ENCODE results near the gene MACROH2A1. TPM values are rescaled to one million over a fixed set of nuclear protein-coding genes. Genes with fewer than 3 reads are reported as not detected.

MACROH2A1 gene
- total RNA-seq, 1 experiment from 2014 or later = 301 TPM

- DNase-seq (ENCODE audit: low read depth) = no peak
- in situ Hi-C loops (cut with HindIII; ENCODE audit: low pct_unique_long_range_greater_than_20kb, low sequenced_read_pairs) = no loop called here
Observed at GRCh38 chr5:135328128-135328687, 70.8 kb downstream of the MACROH2A1 start.

GRCh38 chr5:135327429-135328127 lies 71.5 kb downstream of the MACROH2A1 start:
- no peak for DNase-seq (ENCODE audit: low read depth)
- in situ Hi-C loops (cut with HindIII; ENCODE audit: low pct_unique_long_range_greater_than_20kb, low sequenced_read_pairs) = no loop called here

GRCh38 chr5:135326296-135327254 lies 72.5 kb downstream of the MACROH2A1 start:
- in situ Hi-C loops (cut with HindIII; ENCODE audit: low pct_unique_long_range_greater_than_20kb, low sequenced_read_pairs) = no loop called here
- DNase-seq (ENCODE audit: low read depth) = no peak

- in situ Hi-C loops (cut with HindIII; ENCODE audit: low pct_unique_long_range_greater_than_20kb, low sequenced_read_pairs) = no loop called here
Observed at GRCh38 chr5:135324897-135325650, 74.0 kb downstream of the MACROH2A1 start.

GRCh38 chr5:135324160-135324559 lies 74.9 kb downstream of the MACROH2A1 start:
- DNase-seq (ENCODE audit: low read depth) = no peak
- in situ Hi-C loops (cut with HindIII; ENCODE audit: low pct_unique_long_range_greater_than_20kb, low sequenced_read_pairs) = no loop called here

More at GRCh38 chr5:135324897-135325650, 74.0 kb downstream of the MACROH2A1 start:
- DNase-seq (ENCODE audit: low read depth) = no peak

- in situ Hi-C loops (cut with HindIII; ENCODE audit: low pct_unique_long_range_greater_than_20kb, low sequenced_read_pairs) = no loop called here
Observed at GRCh38 chr5:135323701-135324132, 75.3 kb downstream of the MACROH2A1 start.

GRCh38 chr5:135323227-135323626 lies 75.8 kb downstream of the MACROH2A1 start:
- in situ Hi-C loops (cut with HindIII; ENCODE audit: low pct_unique_long_range_greater_than_20kb, low sequenced_read_pairs) = no loop called here

More at GRCh38 chr5:135323701-135324132, 75.3 kb downstream of the MACROH2A1 start:
- DNase-seq (ENCODE audit: low read depth) = no peak

GRCh38 chr5:135322744-135323143 lies 76.3 kb downstream of the MACROH2A1 start:
- in situ Hi-C loops (cut with HindIII; ENCODE audit: low pct_unique_long_range_greater_than_20kb, low sequenced_read_pairs) = no loop called here
- no peak for DNase-seq (ENCODE audit: low read depth)

More at GRCh38 chr5:135323227-135323626, 75.8 kb downstream of the MACROH2A1 start:
- no peak for DNase-seq (ENCODE audit: low read depth)

GRCh38 chr5:135322271-135322670 lies 76.8 kb downstream of the MACROH2A1 start:
- DNase-seq (ENCODE audit: low read depth) = no peak
- in situ Hi-C loops (cut with HindIII; ENCODE audit: low pct_unique_long_range_greater_than_20kb, low sequenced_read_pairs) = no loop called here

GRCh38 chr5:135320718-135321484 lies 78.1 kb downstream of the MACROH2A1 start:
- in situ Hi-C loops (cut with HindIII; ENCODE audit: low pct_unique_long_range_greater_than_20kb, low sequenced_read_pairs) = no loop called here
- no peak for DNase-seq (ENCODE audit: low read depth)

- no peak for DNase-seq (ENCODE audit: low read depth)
- in situ Hi-C loops (cut with HindIII; ENCODE audit: low pct_unique_long_range_greater_than_20kb, low sequenced_read_pairs) = no loop called here
Observed at GRCh38 chr5:135319928-135320606, 79.0 kb downstream of the MACROH2A1 start.

GRCh38 chr5:135319458-135319857 lies 79.6 kb downstream of the MACROH2A1 start:
- in situ Hi-C loops (cut with HindIII; ENCODE audit: low pct_unique_long_range_greater_than_20kb, low sequenced_read_pairs) = no loop called here
- no peak for DNase-seq (ENCODE audit: low read depth)

GRCh38 chr5:135318924-135319323 lies 80.1 kb downstream of the MACROH2A1 start:
- no peak for DNase-seq (ENCODE audit: low read depth)
- in situ Hi-C loops (cut with HindIII; ENCODE audit: low pct_unique_long_range_greater_than_20kb, low sequenced_read_pairs) = no loop called here

- in situ Hi-C loops (cut with HindIII; ENCODE audit: low pct_unique_long_range_greater_than_20kb, low sequenced_read_pairs) = no loop called here
- DNase-seq (ENCODE audit: low read depth) = no peak
Observed at GRCh38 chr5:135318037-135318436, 81.0 kb downstream of the MACROH2A1 start.

GRCh38 chr5:135317286-135317685 lies 81.7 kb downstream of the MACROH2A1 start:
- in situ Hi-C loops (cut with HindIII; ENCODE audit: low pct_unique_long_range_greater_than_20kb, low sequenced_read_pairs) = no loop called here

GRCh38 chr5:135315386-135315785 lies 83.6 kb downstream of the MACROH2A1 start:
- in situ Hi-C loops (cut with HindIII; ENCODE audit: low pct_unique_long_range_greater_than_20kb, low sequenced_read_pairs) = no loop called here
- DNase-seq (ENCODE audit: low read depth) = no peak

More at GRCh38 chr5:135317286-135317685, 81.7 kb downstream of the MACROH2A1 start:
- DNase-seq (ENCODE audit: low read depth) = no peak

- DNase-seq (ENCODE audit: low read depth) = no peak
- in situ Hi-C loops (cut with HindIII; ENCODE audit: low pct_unique_long_range_greater_than_20kb, low sequenced_read_pairs) = no loop called here
Observed at GRCh38 chr5:135313946-135314345, 85.1 kb downstream of the MACROH2A1 start.

Measured in Caki2 (cell line).